ENCODE results near the gene SCRN1. TPM values are rescaled to one million over a fixed set of nuclear protein-coding genes. Genes with fewer than 3 reads are reported as not detected.

The SCRN1 gene
- total RNA-seq, 1 donor from 2014 or later, result 36.1 TPM

- no peaks in the 10 kb centered on the region for H3K9me3 ChIP-seq
- peaks cover 5% of the 10 kb centered on the region for H3K4me1 ChIP-seq
- no peak overlapping the region for H3K27ac ChIP-seq
- no peak for TF ChIP-seq CTCF (IDR thresholded peaks at IDR 0.05)
- ATAC-seq (no peak), DNase-seq (no peak)
- intact Hi-C loops (cut with DNase I), result no loop called here
- H3K36me3 ChIP-seq, result no peaks in the 10 kb centered on the region
- H3K4me3 ChIP-seq, result no peak overlapping the region
- H3K27me3 ChIP-seq, result peaks cover 7% of the 10 kb centered on the region
Measured at GRCh38 chr7:29888006-29888405, 101.6 kb downstream of the SCRN1 start.

GRCh38 chr7:29886827-29887226 lies 102.8 kb downstream of the SCRN1 start:
- ATAC-seq (no peak), DNase-seq (no peak)
- H3K4me1 ChIP-seq, result peaks cover 5% of the 10 kb centered on the region
- TF ChIP-seq CTCF (IDR thresholded peaks at IDR 0.05), result no peak
- H3K4me3 ChIP-seq, result no peak overlapping the region
- H3K9me3 ChIP-seq, result no peaks in the 10 kb centered on the region
- H3K27ac ChIP-seq, result no peak overlapping the region
- intact Hi-C loops (cut with DNase I), result no loop called here
- no peaks in the 10 kb centered on the region for H3K36me3 ChIP-seq
- H3K27me3 ChIP-seq, result peaks cover 10% of the 10 kb centered on the region

GRCh38 chr7:29885626-29886025 lies 104.0 kb downstream of the SCRN1 start:
- Histone ChIP-seq H3K27me3 (peaks cover 10% of the 10 kb centered on the region), H3K4me3 (no peak overlapping the region), H3K27ac (no peak overlapping the region), H3K9me3 (no peaks in the 10 kb centered on the region), H3K4me1 (peaks cover 5% of the 10 kb centered on the region), H3K36me3 (no peaks in the 10 kb centered on the region)
- intact Hi-C loops (cut with DNase I), result no loop called here
- ATAC-seq (no peak), DNase-seq (no peak)
- no peak for TF ChIP-seq CTCF (IDR thresholded peaks at IDR 0.05)

GRCh38 chr7:29884399-29885272 lies 105.0 kb downstream of the SCRN1 start:
- H3K36me3 ChIP-seq, result no peaks in the 10 kb centered on the region
- H3K9me3 ChIP-seq, result no peaks in the 10 kb centered on the region
- H3K27me3 ChIP-seq, result peaks cover 10% of the 10 kb centered on the region
- H3K4me3 ChIP-seq, result no peak overlapping the region
- no peak overlapping the region for H3K27ac ChIP-seq
- intact Hi-C loops (cut with DNase I), result no loop called here
- ATAC-seq (peak; percentile 71), DNase-seq (peak; percentile 74)
- no peak for TF ChIP-seq CTCF (IDR thresholded peaks at IDR 0.05)
- H3K4me1 ChIP-seq, result peaks cover 5% of the 10 kb centered on the region

GRCh38 chr7:29883462-29884398 lies 105.9 kb downstream of the SCRN1 start:
- Histone ChIP-seq H3K4me3 (no peak overlapping the region), H3K4me1 (peaks cover 5% of the 10 kb centered on the region), H3K27ac (no peak overlapping the region), H3K9me3 (no peaks in the 10 kb centered on the region), H3K27me3 (peaks cover 10% of the 10 kb centered on the region), H3K36me3 (no peaks in the 10 kb centered on the region)
- TF ChIP-seq CTCF (IDR thresholded peaks at IDR 0.05), result no peak
- DNase-seq (no peak), ATAC-seq (peak; percentile 58)
- intact Hi-C loops (cut with DNase I), result no loop called here
